ENCODE data around the gene KIR2DL1.
"Not testable (repeated sequence)": the region's sequence is repeated elsewhere in the genome, so short reads cannot be mapped to it uniquely, and the experiment has no call there.

DNA sequence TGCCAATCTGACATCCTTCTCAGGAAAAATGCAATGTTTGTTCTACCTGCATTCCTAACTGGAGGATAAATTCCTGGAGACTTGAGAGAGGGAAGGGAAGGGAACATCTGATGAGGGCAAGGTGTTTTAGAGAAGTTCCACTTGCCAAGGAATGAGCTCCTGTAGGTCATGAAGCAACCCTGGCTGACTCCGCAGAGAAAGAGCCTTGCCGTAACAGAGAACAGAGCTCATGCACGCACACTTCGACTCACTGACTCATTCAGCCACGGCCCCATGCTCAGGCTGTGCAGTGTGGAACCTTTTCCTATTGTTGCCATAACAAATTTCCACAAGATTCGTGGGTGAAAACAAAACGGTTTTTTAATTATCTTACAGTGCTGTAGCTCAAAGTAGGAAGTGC, 9.3 kb downstream of the KIR2DL1 start:
- TF ChIP-seq CTCF (tag by site-specific recombination; IDR thresholded peaks at IDR 0.05); ZNF473 (tag by site-specific recombination; IDR thresholded peaks at IDR 0.05); ZNF311 (tag by site-specific recombination; IDR thresholded peaks at IDR 0.05; ENCODE audit: borderline replicate concordance); HOXC10 (CRISPR knock-in tag; IDR thresholded peaks at IDR 0.05); SP7 (tag by site-specific recombination; IDR thresholded peaks at IDR 0.05): not testable (repeated sequence)

Data from HEK293 (cell line).